Measurements from ENCODE around the gene GALNT4.

- TF ChIP-seq, protein P1, sequence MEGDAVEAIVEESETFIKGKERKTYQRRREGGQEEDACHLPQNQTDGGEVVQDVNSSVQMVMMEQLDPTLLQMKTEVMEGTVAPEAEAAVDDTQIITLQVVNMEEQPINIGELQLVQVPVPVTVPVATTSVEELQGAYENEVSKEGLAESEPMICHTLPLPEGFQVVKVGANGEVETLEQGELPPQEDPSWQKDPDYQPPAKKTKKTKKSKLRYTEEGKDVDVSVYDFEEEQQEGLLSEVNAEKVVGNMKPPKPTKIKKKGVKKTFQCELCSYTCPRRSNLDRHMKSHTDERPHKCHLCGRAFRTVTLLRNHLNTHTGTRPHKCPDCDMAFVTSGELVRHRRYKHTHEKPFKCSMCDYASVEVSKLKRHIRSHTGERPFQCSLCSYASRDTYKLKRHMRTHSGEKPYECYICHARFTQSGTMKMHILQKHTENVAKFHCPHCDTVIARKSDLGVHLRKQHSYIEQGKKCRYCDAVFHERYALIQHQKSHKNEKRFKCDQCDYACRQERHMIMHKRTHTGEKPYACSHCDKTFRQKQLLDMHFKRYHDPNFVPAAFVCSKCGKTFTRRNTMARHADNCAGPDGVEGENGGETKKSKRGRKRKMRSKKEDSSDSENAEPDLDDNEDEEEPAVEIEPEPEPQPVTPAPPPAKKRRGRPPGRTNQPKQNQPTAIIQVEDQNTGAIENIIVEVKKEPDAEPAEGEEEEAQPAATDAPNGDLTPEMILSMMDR (IDR thresholded peaks at IDR 0.05) = no peak
- no peak for TF ChIP-seq POLR2A (IDR thresholded peaks at IDR 0.05)
- TF ChIP-seq POLR2AphosphoS5 (IDR thresholded peaks at IDR 0.05) = no peak
- no peak for TF ChIP-seq EP300 (IDR thresholded peaks at IDR 0.05)
Measured at GRCh38 chr12:89537389-89537788, 12.8 kb upstream of the GALNT4 start.
